A673 (cell line): ENCODE data around the gene A1BG. TPM values are rescaled to one million over a fixed set of nuclear protein-coding genes. Genes with fewer than 3 reads are reported as not detected.

Experiments
- BruUV-seq: library from RNA; stranded (reverse); fragments of 400-500 nt; replicated peaks from 2 replicates; lab custom pipeline; 2021; lab: Mats Ljungman, UMichigan
- CTCF ChIA-PET: fragments of 300-600 bp; sonication (Branson Sonifier 250); formaldehyde crosslinking; loops from one replicate; lab custom pipeline; 2022; ENCODE audit warnings: antibody characterized with exemption; lab: Charles Lee
- POLR2A ChIA-PET: fragments of 300-600 bp; sonication (Branson Sonifier 250); formaldehyde crosslinking; loops from one replicate; lab custom pipeline; 2022; ENCODE audit warnings: antibody characterized with exemption; ENCODE audit not compliant: low non-redundant PET; lab: Charles Lee
- DNase-seq: peaks from one replicate; pipeline ENCODE4 v3.0.0-alpha.2; 2015; ENCODE audit warnings: low spot score
- H3K27ac ChIP-seq: fragments of 200-600 bp; sonication (generic); 2 replicates; pipeline ENCODE4 v1.5.1; 2016; ENCODE audit warnings: mixed run types, low read depth, mild to moderate bottlenecking, mixed read lengths, antibody characterized with exemption, low read length; ENCODE audit not compliant: poor library complexity, severe bottlenecking
- H3K27me3 ChIP-seq: fragments of 200-600 bp; sonication (generic); replicated peaks from 2 replicates; pipeline ENCODE4 v1.6.1; 2017; ENCODE audit warnings: mixed run types, low read depth, mild to moderate bottlenecking, mixed read lengths, antibody characterized with exemption, low read length; ENCODE audit not compliant: insufficient read depth, poor library complexity
- H3K36me3 ChIP-seq: fragments of 200-600 bp; sonication (generic); 2 replicates; pipeline ENCODE4 v1.6.1; 2016; ENCODE audit warnings: mixed run types, mild to moderate bottlenecking, mixed read lengths, antibody characterized with exemption, low read length; ENCODE audit not compliant: insufficient read depth, poor library complexity, severe bottlenecking
- H3K4me1 ChIP-seq: fragments of 200-600 bp; sonication (generic); 2 replicates; pipeline ENCODE4 v1.6.1; 2017; ENCODE audit warnings: mixed run types, mild to moderate bottlenecking, mixed read lengths, antibody characterized with exemption, low read length; ENCODE audit not compliant: insufficient read depth, poor library complexity, severe bottlenecking
- H3K4me3 ChIP-seq: fragments of 200-600 bp; sonication (generic); 2 replicates; pipeline ENCODE4 v1.5.1; 2016; ENCODE audit warnings: low read depth, mixed run types, mild to moderate bottlenecking, mixed read lengths, low read length; ENCODE audit not compliant: poor library complexity, severe bottlenecking
- H3K9me3 ChIP-seq: fragments of 200-600 bp; sonication (generic); 2 replicates; pipeline ENCODE4 v1.6.1; 2016; ENCODE audit warnings: mixed run types, low read depth, mild to moderate bottlenecking, mixed read lengths, antibody characterized with exemption, low read length; ENCODE audit not compliant: poor library complexity, severe bottlenecking
- CTCF ChIP-seq: fragments of 300-800, 200-600 bp; sonication (generic); conservative IDR thresholded peaks from 2 replicates; pipeline ENCODE4 v1.5.1; 2017; ENCODE audit warnings: low read depth, mild to moderate bottlenecking, antibody characterized with exemption, low read length, moderate library complexity, mixed read lengths
- EZH2 ChIP-seq: fragments of 200-600 bp; sonication (generic); IDR thresholded peaks from 2 replicates; pipeline ENCODE4 v1.6.1; 2017; ENCODE audit warnings: borderline replicate concordance, low read depth, mild to moderate bottlenecking, mixed read lengths, antibody characterized with exemption, low read length; ENCODE audit not compliant: poor library complexity, severe bottlenecking
- intact Hi-C: fragments of 100-400 bp; cut with micrococcal nuclease; formaldehyde crosslinking; loops from one replicate; pipeline ENCODE4 v1.10.0; 2022; ENCODE audit not compliant: unreplicated experiment
- total RNA-seq: library from RNA; stranded (reverse); gene quantifications from 2 replicates; pipeline ENCODE4 v1.2.3, GENCODE V29; 2021

Gene A1BG
- total RNA-seq, 1 experiment from 2014 or later = 15.2 TPM

GRCh38 chr19:58318297-58318696, 35.0 kb downstream of the A1BG start:
- Histone ChIP-seq H3K36me3 (peaks cover 14% of the 10 kb centered on the region), H3K27me3 (no peaks in the 10 kb centered on the region), H3K4me1 (no peaks in the 10 kb centered on the region), H3K9me3 (no peaks in the 10 kb centered on the region), H3K27ac (no peak overlapping the region), H3K4me3 (no peak overlapping the region)
- CTCF ChIA-PET = no interaction called here
- no TSS peak for BruUV-seq
- DNase-seq = no peak
- POLR2A ChIA-PET = no interaction called here
- intact Hi-C loops = no loop called here
- TF ChIP-seq EZH2 (no peak), CTCF (no peak)

- H3K27me3 ChIP-seq = no peaks in the 10 kb centered on the region
- no peaks in the 10 kb centered on the region for H3K4me1 ChIP-seq
- H3K4me3 ChIP-seq = no peak overlapping the region
- DNase-seq = peak; percentile 33
- ChIA-PET CTCF (no interaction called here), POLR2A (interaction anchor here (0.5 to 0.6 kb wide), 2 partner anchors 11 to 32 kb away, joined by 8 to 11 read pairs; no protein-coding TSS in a partner anchor)
- H3K36me3 ChIP-seq = peaks cover 21% of the 10 kb centered on the region
- intact Hi-C loops = no loop called here
- TF ChIP-seq CTCF = no peak
- no peak for TF ChIP-seq EZH2
- no peaks in the 10 kb centered on the region for H3K9me3 ChIP-seq
- no TSS peak for BruUV-seq
- H3K27ac ChIP-seq = no peak overlapping the region
These were observed 35.7 kb downstream of the A1BG start for GRCh38 chr19:58317476-58318072.

- H3K4me3 ChIP-seq = no peak overlapping the region
- no TSS peak for BruUV-seq
- ChIA-PET POLR2A (no interaction called here), CTCF (no interaction called here)
- TF ChIP-seq EZH2 = no peak
- no peak for TF ChIP-seq CTCF
- intact Hi-C loops = no loop called here
- H3K27me3 ChIP-seq = no peaks in the 10 kb centered on the region
- no peak for DNase-seq
- H3K27ac ChIP-seq = no peak overlapping the region
- H3K36me3 ChIP-seq = peaks cover 36% of the 10 kb centered on the region
- H3K4me1 ChIP-seq = no peaks in the 10 kb centered on the region
- no peaks in the 10 kb centered on the region for H3K9me3 ChIP-seq
These were observed 37.7 kb downstream of the A1BG start for GRCh38 chr19:58315580-58315979.
